Endothelial cell of umbilical vein (primary cell): ENCODE measurements around the gene TMCO1. TPM values are rescaled to one million over a fixed set of nuclear protein-coding genes. Genes with fewer than 3 reads are reported as not detected.

Source experiments
- BruUV-seq: library from RNA; stranded (reverse); fragments of 400-500 nt; replicated peaks from 2 replicates; lab custom pipeline; 2021; lab: Mats Ljungman, UMichigan
- CTCF ChIA-PET: fragments of 300-600, 350-600 bp; sonication (Branson Sonifier 250); formaldehyde crosslinking; loops from one replicate; lab custom pipeline; 2021; ENCODE audit warnings: antibody characterized with exemption, inconsistent platforms; lab: Charles Lee
- POLR2A ChIA-PET: fragments of 300-600, 350-600 bp; sonication (Branson Sonifier 250); formaldehyde crosslinking; loops from one replicate; lab custom pipeline; 2021; ENCODE audit warnings: antibody characterized with exemption, inconsistent platforms; lab: Charles Lee
- DNase-seq: peaks from one replicate; pipeline ENCODE4 v3.0.0-alpha.2; 2011; ENCODE audit warnings: low read depth, low spot score
- FAIRE-seq: peaks from 2 replicates; lab custom pipeline; 2011; peaks lifted over from hg19 to GRCh38; lab: Jason Lieb, UNC
- H2AFZ ChIP-seq: 2 replicates; pipeline ENCODE4 v1.6.0; 2012; ENCODE audit warnings: low read depth, low read length, control low read depth, inconsistent platforms
- H3K27ac ChIP-seq: 2 replicates; pipeline ENCODE4 v1.5.1; 2011; ENCODE audit warnings: low read depth, mild to moderate bottlenecking, control low read depth, low read length, moderate library complexity; ENCODE audit not compliant: insufficient read depth
- H3K27me3 ChIP-seq, 2 experiments: 2 replicates each; pipeline versions ENCODE4 v1.6.0 to v1.6.1; 2011; ENCODE audit warnings: low read length in 2 of 2, mixed read lengths in 1 of 2; ENCODE audit not compliant: control insufficient read depth in 2 of 2, insufficient read depth in 2 of 2
- H3K36me3 ChIP-seq, 2 experiments: 2 replicates in 1 of 2; 3 replicates in 1 of 2; pipeline ENCODE4 v1.5.1; 2011; ENCODE audit warnings: low read length in 2 of 2, mild to moderate bottlenecking in 1 of 2, moderate library complexity in 1 of 2; ENCODE audit not compliant: control insufficient read depth in 2 of 2, insufficient read depth in 2 of 2; ENCODE audit errors: extremely low read depth in 1 of 2
- H3K4me1 ChIP-seq: 3 replicates; pipeline ENCODE4 v1.5.1; 2011; ENCODE audit warnings: mild to moderate bottlenecking, low read length; ENCODE audit not compliant: control insufficient read depth, insufficient read depth; ENCODE audit errors: extremely low read depth
- H3K4me2 ChIP-seq: 2 replicates; pipeline ENCODE4 v1.6.1; 2011; ENCODE audit warnings: low read length, control low read depth, mixed read lengths; ENCODE audit not compliant: insufficient read depth
- H3K4me3 ChIP-seq, 3 experiments: fragments of 200-600 bp in 1 of 3; sonication (generic), shearing (Covaris generic) in 1 of 3; replicated peaks in 1 of 3; 2 replicates each; pipeline ENCODE4 v1.5.1; 2011 to 2016; ENCODE audit warnings: control low read depth in 3 of 3, low read length in 3 of 3, mild to moderate bottlenecking in 2 of 3, inconsistent platforms in 1 of 3, low read depth in 1 of 3, moderate library complexity in 1 of 3; ENCODE audit not compliant: insufficient read depth in 1 of 3
- H3K79me2 ChIP-seq: 2 replicates; pipeline ENCODE4 v1.6.0; 2012; ENCODE audit warnings: low read length, inconsistent platforms; ENCODE audit not compliant: control insufficient read depth, insufficient read depth
- H3K9ac ChIP-seq: replicated peaks from 2 replicates; pipeline ENCODE3; 2011; ENCODE audit warnings: low read length, control low read depth; ENCODE audit not compliant: insufficient read depth; ENCODE audit errors: extremely low read depth
- H3K9me1 ChIP-seq: replicated peaks from 3 replicates; pipeline ENCODE4 v1.6.0; 2011; ENCODE audit warnings: mild to moderate bottlenecking, low read length; ENCODE audit not compliant: control insufficient read depth, insufficient read depth; ENCODE audit errors: extremely low read depth
- H3K9me3 ChIP-seq: replicated peaks from 2 replicates; pipeline ENCODE4 v1.5.1; 2012; ENCODE audit warnings: low read length, inconsistent platforms; ENCODE audit not compliant: control insufficient read depth, insufficient read depth
- H4K20me1 ChIP-seq: replicated peaks from 2 replicates; pipeline ENCODE3; 2011; ENCODE audit warnings: mild to moderate bottlenecking, low read length; ENCODE audit not compliant: control insufficient read depth, insufficient read depth; ENCODE audit errors: extremely low read depth
- CTCF ChIP-seq, 2 donors: IDR thresholded peaks; 1 replicate in 1 of 2; 2 replicates in 1 of 2; pipeline ENCODE4 v1.5.1; 2011; ENCODE audit warnings: low read length in 2 of 2, mild to moderate bottlenecking in 2 of 2, moderate library complexity in 2 of 2, control low read depth in 1 of 2, inconsistent platforms in 1 of 2, low read depth in 1 of 2; ENCODE audit not compliant: insufficient read depth in 1 of 2; ENCODE audit errors: extremely low read depth in 1 of 2
- EZH2 ChIP-seq: IDR thresholded peaks from 2 replicates; pipeline ENCODE4 v1.6.1; 2012; ENCODE audit warnings: borderline replicate concordance, low read depth, mild to moderate bottlenecking, moderate library complexity, low read length, inconsistent platforms; ENCODE audit not compliant: severe bottlenecking
- FOS ChIP-seq: IDR thresholded peaks from 2 replicates; pipeline ENCODE4 v1.6.1; 2011; ENCODE audit warnings: mild to moderate bottlenecking, low read length, moderate library complexity, borderline replicate concordance; ENCODE audit not compliant: insufficient read depth
- GATA2 ChIP-seq: IDR thresholded peaks from 2 replicates; pipeline ENCODE4 v1.7.0; 2011; ENCODE audit warnings: low read depth, mild to moderate bottlenecking, moderate library complexity, mixed read lengths, low read length; ENCODE audit not compliant: insufficient read length, insufficient read depth
- JUN ChIP-seq: IDR thresholded peaks from 2 replicates; pipeline ENCODE4 v1.6.1; 2011; ENCODE audit warnings: borderline replicate concordance, low read depth; ENCODE audit not compliant: insufficient read length, insufficient read depth
- MAX ChIP-seq: IDR thresholded peaks from 2 replicates; pipeline ENCODE4 v1.6.1; 2011; ENCODE audit not compliant: insufficient read depth, insufficient read length
- MYC ChIP-seq: IDR thresholded peaks from one replicate; pipeline ENCODE4 v1.6.1; 2011; ENCODE audit warnings: mild to moderate bottlenecking, low read depth, low read length
- POLR2A ChIP-seq: IDR thresholded peaks from 2 replicates; pipeline ENCODE4 v1.6.1; 2012; ENCODE audit warnings: low read depth, mild to moderate bottlenecking, control low read depth, low read length
- POLR2AphosphoS5 ChIP-seq: IDR thresholded peaks from 2 replicates; pipeline ENCODE4 v1.6.1; 2012; ENCODE audit warnings: low read depth, mild to moderate bottlenecking, control low read depth, low read length, moderate library complexity; ENCODE audit not compliant: insufficient read depth
- dilution Hi-C: fragments of 300-500 bp; cut with MboI; formaldehyde crosslinking; loops from one replicate; pipeline ENCODE4 v1.15.0; 2019; ENCODE audit warnings: low sequenced_read_pairs; ENCODE audit not compliant: extremely low pct_ligation_motif_present
- intact Hi-C: fragments of 100-400 bp; cut with micrococcal nuclease; formaldehyde crosslinking; loops from one replicate; pipeline ENCODE4 v1.10.0; 2022
- polyA plus RNA-seq, 4 experiments: library from polyadenylated mRNA; depleted of rRNA in 3 of 4; stranded (reverse) in 3 of 4; unstranded in 1 of 4; fragments of >200 nt; gene quantifications; 2 replicates each; pipeline versions ENCODE4 v1.2.1 to v1.2.3, GENCODE V29; 2011 to 2012; ENCODE audit warnings: missing spikeins in 1 of 4
- total RNA-seq: library from RNA; stranded (reverse); gene quantifications from 2 replicates; pipeline ENCODE4 v1.2.3, GENCODE V29; 2021

TMCO1 gene
- total and polyA plus RNA-seq, 2 donors (not counting 3 experiments of a cell fraction or from before 2014, with no cell fraction given): 86.0 to 93.4 TPM

GRCh38 chr1:165742194-165742593, 26.5 kb downstream of the TMCO1 start:
- POLR2A ChIA-PET: no interaction called here
- H3K9ac ChIP-seq: no peak overlapping the region
- DNase-seq (no peak), FAIRE-seq (no peak)
- dilution Hi-C loops (no loop called here), intact Hi-C loops (no loop called here)
- CTCF ChIA-PET: interaction anchor here (0.6 to 1.8 kb wide), 3 partner anchors 172 to 183 kb away, joined by 3 to 6 read pairs (median 3); no protein-coding TSS in a partner anchor
- no peak overlapping the region for H3K27ac ChIP-seq
- H3K27me3 ChIP-seq: no peaks in the 10 kb centered on the region
- no peak overlapping the region for H3K4me3 ChIP-seq
- no peak overlapping the region for H2AFZ ChIP-seq
- H3K79me2 ChIP-seq: no peaks in the 10 kb centered on the region
- H3K36me3 ChIP-seq: peaks cover 9 to 12% of the 10 kb centered on the region in 2 experiments
- TF ChIP-seq POLR2A: no peak
- TF ChIP-seq POLR2AphosphoS5: no peak
- no peak for TF ChIP-seq MAX
- TF ChIP-seq EZH2: no peak
- no peak for TF ChIP-seq GATA2
- TF ChIP-seq MYC: no peak
- TF ChIP-seq CTCF (IDR thresholded peaks at IDR 0.05; ENCODE audit: extremely low read depth in 1 of 2, insufficient read depth in 1 of 2, low read depth in 1 of 2, low read length in 2 of 2): no peak
- TF ChIP-seq FOS: no peak
- TF ChIP-seq JUN: no peak
- no TSS peak for BruUV-seq
- H3K4me1 ChIP-seq: no peaks in the 10 kb centered on the region
- no peaks in the 10 kb centered on the region for H3K9me3 ChIP-seq
- H3K4me2 ChIP-seq: no peak overlapping the region
- no peaks in the 10 kb centered on the region for H3K9me1 ChIP-seq
- no peaks in the 10 kb centered on the region for H4K20me1 ChIP-seq
